Mucosa of gallbladder (tissue), 1 donor: ENCODE measurements around the gene FLNB. TPM values are rescaled to one million over a fixed set of nuclear protein-coding genes. Genes with fewer than 3 reads are reported as not detected.
A peak's percentile ranks its signal among the peaks of the same experiment; 100 is the strongest.

Experiments
- DNase-seq: peaks from one replicate; pipeline ENCODE4 v3.0.0-alpha.2; 2020; ENCODE audit warnings: low spot score
- total RNA-seq: library from RNA; stranded (reverse); gene quantifications from one replicate; pipeline ENCODE4 v1.2.1, GENCODE V29; 2021
- donor health status: DM: no; HTN: no; CAD: no.

FLNB gene
- total RNA-seq: 119 TPM

GRCh38 chr3:58008141-58009025 is at the start of gene FLNB:
TSS of gene FLNB (plus strand) at chr3:58008422. CDS start at chr3:58008565, 143 bp downstream.
- DNase-seq: peak; percentile 74

- no peak for DNase-seq
Observed at GRCh38 chr3:57958642-57959422, 49.4 kb upstream of the FLNB start.

- DNase-seq: no peak
Observed at GRCh38 chr3:57959423-57960173, 48.6 kb upstream of the FLNB start.

- no peak for DNase-seq
Observed at GRCh38 chr3:57960174-57960505, 48.1 kb upstream of the FLNB start.

- no peak for DNase-seq
Observed at GRCh38 chr3:57961177-57961827, 46.9 kb upstream of the FLNB start.

GRCh38 chr3:57961828-57962447 is 46.3 kb upstream of the FLNB start:
- no peak for DNase-seq

- no peak for DNase-seq
Observed at GRCh38 chr3:57962448-57962834, 45.8 kb upstream of the FLNB start.

- no peak for DNase-seq
Observed at GRCh38 chr3:57963811-57964346, 44.3 kb upstream of the FLNB start.

- no peak for DNase-seq
Observed at GRCh38 chr3:57966829-57967228, 41.4 kb upstream of the FLNB start.

GRCh38 chr3:57967590-57967989 is 40.6 kb upstream of the FLNB start:
- no peak for DNase-seq

GRCh38 chr3:57968501-57968900 is 39.7 kb upstream of the FLNB start:
- no peak for DNase-seq

GRCh38 chr3:57971975-57972374 is 36.2 kb upstream of the FLNB start:
- no peak for DNase-seq

GRCh38 chr3:57972531-57973111 is 35.6 kb upstream of the FLNB start:
- no peak for DNase-seq

- no peak for DNase-seq
Observed at GRCh38 chr3:57973715-57974477, 34.3 kb upstream of the FLNB start.

- DNase-seq: no peak
Observed at GRCh38 chr3:57974796-57975388, 33.3 kb upstream of the FLNB start.

- no peak for DNase-seq
Observed at GRCh38 chr3:57977818-57978235, 30.4 kb upstream of the FLNB start.

- no peak for DNase-seq
Observed at GRCh38 chr3:57978316-57978715, 29.9 kb upstream of the FLNB start.

- DNase-seq: no peak
Observed at GRCh38 chr3:57980416-57980815, 27.8 kb upstream of the FLNB start.

- no peak for DNase-seq
Observed at GRCh38 chr3:57981483-57982087, 26.6 kb upstream of the FLNB start.
